Measurements from ENCODE around the gene C20orf141. TPM values are rescaled to one million over a fixed set of nuclear protein-coding genes. Genes with fewer than 3 reads are reported as not detected.

C20orf141 gene
- total RNA-seq, 4 donors from 2014 or later = not detected

DNA sequence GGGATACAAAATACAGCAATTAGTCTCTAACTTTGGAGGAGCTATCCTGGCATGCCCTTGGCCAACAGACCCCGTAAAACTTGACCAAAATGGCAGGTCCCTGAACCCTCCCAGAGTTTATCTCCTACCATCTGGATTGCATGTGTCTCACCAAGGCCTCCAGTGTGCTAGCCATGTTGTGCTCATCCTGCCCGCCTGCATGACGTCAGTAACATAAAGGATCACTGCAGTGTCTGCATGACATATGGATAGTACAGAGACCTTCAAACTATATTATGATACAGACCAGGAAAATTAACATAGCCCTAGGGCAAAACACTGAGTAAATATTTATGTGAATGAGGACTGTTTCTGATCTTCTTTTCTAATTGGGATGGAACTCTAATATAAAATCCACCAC is 39.6 kb upstream of the C20orf141 start:
- intact Hi-C loops (cut with DNase I; ENCODE audit: low total_unique reads) = no loop called here
- no peak for TF ChIP-seq POLR2A (IDR thresholded peaks at IDR 0.05)
- TF ChIP-seq, protein P1, sequence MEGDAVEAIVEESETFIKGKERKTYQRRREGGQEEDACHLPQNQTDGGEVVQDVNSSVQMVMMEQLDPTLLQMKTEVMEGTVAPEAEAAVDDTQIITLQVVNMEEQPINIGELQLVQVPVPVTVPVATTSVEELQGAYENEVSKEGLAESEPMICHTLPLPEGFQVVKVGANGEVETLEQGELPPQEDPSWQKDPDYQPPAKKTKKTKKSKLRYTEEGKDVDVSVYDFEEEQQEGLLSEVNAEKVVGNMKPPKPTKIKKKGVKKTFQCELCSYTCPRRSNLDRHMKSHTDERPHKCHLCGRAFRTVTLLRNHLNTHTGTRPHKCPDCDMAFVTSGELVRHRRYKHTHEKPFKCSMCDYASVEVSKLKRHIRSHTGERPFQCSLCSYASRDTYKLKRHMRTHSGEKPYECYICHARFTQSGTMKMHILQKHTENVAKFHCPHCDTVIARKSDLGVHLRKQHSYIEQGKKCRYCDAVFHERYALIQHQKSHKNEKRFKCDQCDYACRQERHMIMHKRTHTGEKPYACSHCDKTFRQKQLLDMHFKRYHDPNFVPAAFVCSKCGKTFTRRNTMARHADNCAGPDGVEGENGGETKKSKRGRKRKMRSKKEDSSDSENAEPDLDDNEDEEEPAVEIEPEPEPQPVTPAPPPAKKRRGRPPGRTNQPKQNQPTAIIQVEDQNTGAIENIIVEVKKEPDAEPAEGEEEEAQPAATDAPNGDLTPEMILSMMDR (IDR thresholded peaks at IDR 0.05) = no peak
- 50 to 55% methylated on average over 3 of the region's 3 CpGs for WGBS, 2 donors
- no peak for DNase-seq (ENCODE audit: low spot score in 2 of 2)
- H3K4me3 ChIP-seq (ENCODE audit: low read depth, poor library complexity, severe bottlenecking) = no peak overlapping the region

DNA sequence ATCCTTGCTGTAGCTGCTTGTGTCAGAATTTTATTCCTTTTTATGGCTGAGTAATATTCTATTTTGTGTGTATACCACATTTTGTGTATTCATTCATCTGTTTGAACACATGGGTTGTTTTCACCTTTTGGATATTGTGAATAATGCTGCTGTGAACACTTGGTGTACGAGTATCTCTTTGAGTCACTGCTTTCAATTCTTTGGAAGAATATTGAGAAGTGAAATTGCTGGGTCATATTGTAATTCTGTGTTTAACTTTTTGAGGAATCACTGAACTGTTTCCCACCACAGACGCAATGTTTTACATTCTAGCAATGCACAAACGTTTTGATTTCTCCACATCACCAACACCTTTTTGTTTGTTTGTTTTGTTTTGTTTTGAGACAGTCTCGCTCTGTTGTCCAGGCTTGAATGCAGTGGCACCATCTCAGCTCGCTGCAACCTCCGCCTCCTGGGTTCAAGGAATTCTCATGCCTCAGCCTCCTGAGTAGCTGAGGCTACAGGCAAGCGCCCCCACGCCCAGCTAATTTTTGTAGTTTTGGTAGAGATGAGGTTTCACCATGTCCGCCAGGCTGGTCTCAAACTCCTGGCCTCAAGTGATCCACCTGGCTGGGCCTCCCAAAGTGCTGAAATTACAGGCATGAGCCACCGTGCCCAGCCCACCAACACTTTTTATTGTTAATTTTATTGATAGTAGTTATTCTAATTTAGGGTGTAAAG is 36.0 kb upstream of the C20orf141 start:
- intact Hi-C loops (cut with DNase I; ENCODE audit: low total_unique reads) = no loop called here
- TF ChIP-seq, protein P1 (IDR thresholded peaks at IDR 0.05) = no peak
- no peak for TF ChIP-seq POLR2A (IDR thresholded peaks at IDR 0.05)
- DNase-seq (ENCODE audit: low spot score in 2 of 2) = peak in 1 of 2 donors; percentile 50
- no peak overlapping the region for H3K4me3 ChIP-seq (ENCODE audit: low read depth, poor library complexity, severe bottlenecking)
- WGBS, 2 donors = 85 to 87% methylated on average over 10 of the region's 10 CpGs

GRCh38 chr20:2780948-2781347 is 33.8 kb upstream of the C20orf141 start:
- no peak for DNase-seq (ENCODE audit: low spot score in 2 of 2)
- intact Hi-C loops (cut with DNase I; ENCODE audit: low total_unique reads) = no loop called here
- no peak for TF ChIP-seq POLR2A (IDR thresholded peaks at IDR 0.05)
- TF ChIP-seq, protein P1 (IDR thresholded peaks at IDR 0.05) = no peak
- 43 to 51% methylated on average over 3 of the region's 3 CpGs for WGBS, 2 donors
- H3K4me3 ChIP-seq (ENCODE audit: low read depth, poor library complexity, severe bottlenecking) = no peak overlapping the region

DNA sequence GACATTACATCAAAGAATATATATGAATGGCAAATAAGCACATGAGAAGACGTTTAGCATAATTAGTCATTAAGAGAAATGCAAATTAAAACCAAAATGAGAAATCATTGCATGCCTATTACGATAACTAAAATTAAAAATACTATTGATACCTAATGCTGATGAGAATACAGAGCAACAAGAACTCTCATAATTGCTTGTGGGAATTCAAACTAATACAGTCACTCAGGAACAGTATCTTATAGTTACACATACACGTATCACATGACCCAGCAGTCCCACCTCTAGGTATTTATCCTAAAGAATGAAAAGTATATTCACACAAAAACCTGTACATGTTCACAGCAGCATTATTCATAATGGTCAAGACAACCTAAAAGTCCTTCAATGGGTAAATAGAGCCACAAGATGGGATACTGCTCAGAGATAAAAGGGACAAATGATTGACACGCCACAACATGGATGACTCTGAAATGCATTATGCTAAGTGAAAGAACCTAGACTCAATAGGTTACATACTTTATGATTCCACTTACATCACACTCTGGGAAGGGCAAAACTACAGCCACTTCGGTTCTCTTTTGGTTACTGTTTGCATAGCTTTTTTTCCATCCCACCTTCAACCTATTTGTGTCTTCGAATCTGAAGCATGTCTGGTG is 30.8 kb upstream of the C20orf141 start:
- WGBS, 2 donors = 76 to 82% methylated on average over 6 of the region's 6 CpGs
- TF ChIP-seq POLR2A (IDR thresholded peaks at IDR 0.05) = no peak
- TF ChIP-seq, protein P1 (IDR thresholded peaks at IDR 0.05) = no peak
- H3K4me3 ChIP-seq (ENCODE audit: low read depth, poor library complexity, severe bottlenecking) = no peak overlapping the region
- no peak for DNase-seq (ENCODE audit: low spot score in 2 of 2)
- intact Hi-C loops (cut with DNase I; ENCODE audit: low total_unique reads) = no loop called here

GRCh38 chr20:2793471-2793870 is 21.3 kb upstream of the C20orf141 start:
- no peak overlapping the region for H3K4me3 ChIP-seq (ENCODE audit: low read depth, poor library complexity, severe bottlenecking)
- DNase-seq (ENCODE audit: low spot score in 2 of 2) = peak in 1 of 2 donors; percentile 79
- WGBS, 2 donors = 82 to 89% methylated on average over 6 of the region's 6 CpGs
- intact Hi-C loops (cut with DNase I; ENCODE audit: low total_unique reads) = no loop called here
- TF ChIP-seq POLR2A (IDR thresholded peaks at IDR 0.05) = no peak
- TF ChIP-seq, protein P1 (IDR thresholded peaks at IDR 0.05) = no peak

All from lower leg skin (tissue), 4 donors.